ENCODE measurements around the gene PRKN.

PRKN gene

GRCh38 chr6:162363757-162364156, 363.8 kb downstream of the PRKN start:
- FAIRE-seq = no peak

GRCh38 chr6:162360901-162361567, 366.5 kb downstream of the PRKN start:
- FAIRE-seq = no peak

- FAIRE-seq = no peak
These were observed 368.9 kb downstream of the PRKN start for GRCh38 chr6:162358625-162359024.

- no peak for FAIRE-seq
These were observed 382.5 kb downstream of the PRKN start for GRCh38 chr6:162345051-162345511.

GRCh38 chr6:162344646-162345010, 382.9 kb downstream of the PRKN start:
- FAIRE-seq = no peak

GRCh38 chr6:162343936-162344645, 383.5 kb downstream of the PRKN start:
- FAIRE-seq = no peak

GRCh38 chr6:162343198-162343935, 384.2 kb downstream of the PRKN start:
- FAIRE-seq = no peak

GRCh38 chr6:162337412-162337811, 390.2 kb downstream of the PRKN start:
- no peak for FAIRE-seq

- FAIRE-seq = no peak
These were observed 391.2 kb downstream of the PRKN start for GRCh38 chr6:162336359-162336758.

- no peak for FAIRE-seq
These were observed 395.2 kb downstream of the PRKN start for GRCh38 chr6:162332365-162332764.

- no peak for FAIRE-seq
These were observed 395.7 kb downstream of the PRKN start for GRCh38 chr6:162331911-162332310.

- no peak for FAIRE-seq
These were observed 401.7 kb downstream of the PRKN start for GRCh38 chr6:162325826-162326225.

- FAIRE-seq = no peak
These were observed 402.5 kb downstream of the PRKN start for GRCh38 chr6:162325051-162325450.

GRCh38 chr6:162315291-162315690, 412.3 kb downstream of the PRKN start:
- no peak for FAIRE-seq

- FAIRE-seq = no peak
These were observed 413.5 kb downstream of the PRKN start for GRCh38 chr6:162313922-162314660.

- FAIRE-seq = no peak
These were observed 419.7 kb downstream of the PRKN start for GRCh38 chr6:162307865-162308264.

GRCh38 chr6:162306616-162307015, 420.9 kb downstream of the PRKN start:
- FAIRE-seq = no peak

GRCh38 chr6:162301128-162301527, 426.4 kb downstream of the PRKN start:
- FAIRE-seq = no peak

- FAIRE-seq = no peak
These were observed 433.5 kb downstream of the PRKN start for GRCh38 chr6:162294029-162294428.

GRCh38 chr6:162292915-162293314, 434.7 kb downstream of the PRKN start:
- no peak for FAIRE-seq

GRCh38 chr6:162290846-162291465, 436.6 kb downstream of the PRKN start:
- FAIRE-seq = no peak

- FAIRE-seq = no peak
These were observed 437.6 kb downstream of the PRKN start for GRCh38 chr6:162289972-162290371.

- FAIRE-seq = peak; percentile 21
These were observed 453.6 kb downstream of the PRKN start for GRCh38 chr6:162273986-162274385.

Data from A204.1 (cell line).